SK-N-SH treated with all-trans-retinoic acid at 6 μM for 48 hours (cell line): ENCODE data around the gene C1QTNF2.

Source experiments
- ARNTL ChIP-seq: fragments of 450-650 bp; formaldehyde crosslinking; IDR thresholded peaks from 2 replicates; pipeline ENCODE4 v1.5.0; 2020; ENCODE audit warnings: low read depth, mild to moderate bottlenecking, moderate library complexity, borderline replicate concordance
- ESRRG ChIP-seq: fragments of 250-450 bp; sonication (Bioruptor Pico); IDR thresholded peaks from 2 replicates; pipeline ENCODE4 v1.6.1; 2021; ENCODE audit warnings: mild to moderate bottlenecking
- ISL1 ChIP-seq: fragments of 250-450 bp; sonication (Bioruptor Pico); IDR thresholded peaks from 2 replicates; pipeline ENCODE4 v2.1.2; 2022; ENCODE audit warnings: mild to moderate bottlenecking, moderate library complexity
- PATZ1 ChIP-seq: fragments of 250-450 bp; sonication (Bioruptor Pico); IDR thresholded peaks from 2 replicates; pipeline ENCODE4 v1.8.0; 2020; ENCODE audit warnings: mild to moderate bottlenecking, moderate library complexity, borderline replicate concordance
- POU6F1 ChIP-seq: fragments of 250-450 bp; sonication (Bioruptor Pico); IDR thresholded peaks from 2 replicates; pipeline ENCODE4 v1.8.0; 2021; ENCODE audit warnings: low read depth, mild to moderate bottlenecking, moderate library complexity, borderline replicate concordance
- RARB ChIP-seq: fragments of 250-450 bp; sonication (Bioruptor Pico); IDR thresholded peaks from 2 replicates; pipeline ENCODE4 v1.8.0; 2021; ENCODE audit warnings: mild to moderate bottlenecking, moderate library complexity
- SNAI2 ChIP-seq: fragments of 250-450 bp; sonication (Bioruptor Pico); IDR thresholded peaks from 2 replicates; pipeline ENCODE4 v1.5.0; 2020; ENCODE audit warnings: mild to moderate bottlenecking, moderate library complexity
- TCF4 ChIP-seq: fragments of 250-450 bp; sonication (Bioruptor Pico); IDR thresholded peaks from 2 replicates; pipeline ENCODE4 v1.8.0; 2021; ENCODE audit warnings: mild to moderate bottlenecking, moderate library complexity, borderline replicate concordance
- ZC3H10 ChIP-seq: fragments of 250-450 bp; sonication (Bioruptor Pico); IDR thresholded peaks from 2 replicates; pipeline ENCODE4 v1.5.1; 2021; ENCODE audit warnings: mild to moderate bottlenecking, moderate library complexity
- ZFP3 ChIP-seq: fragments of 250-450 bp; sonication (Bioruptor Pico); IDR thresholded peaks from 2 replicates; pipeline ENCODE4 v1.5.0; 2020; ENCODE audit warnings: mild to moderate bottlenecking, moderate library complexity
- ZFP30 ChIP-seq: fragments of 450-650 bp; formaldehyde crosslinking; IDR thresholded peaks from 2 replicates; pipeline ENCODE4 v1.5.0; 2022; ENCODE audit warnings: mild to moderate bottlenecking, moderate library complexity
- ZNF8 ChIP-seq: fragments of 450-650 bp; formaldehyde crosslinking; IDR thresholded peaks from 2 replicates; pipeline ENCODE4 v1.5.0; 2020; ENCODE audit warnings: mild to moderate bottlenecking, moderate library complexity
- TF ChIP-seq, protein P1 (sequence below): fragments of 250-450 bp; sonication (Bioruptor Pico); IDR thresholded peaks from 2 replicates; pipeline ENCODE4 v1.5.0; 2020; ENCODE audit warnings: mild to moderate bottlenecking, moderate library complexity

DNA sequence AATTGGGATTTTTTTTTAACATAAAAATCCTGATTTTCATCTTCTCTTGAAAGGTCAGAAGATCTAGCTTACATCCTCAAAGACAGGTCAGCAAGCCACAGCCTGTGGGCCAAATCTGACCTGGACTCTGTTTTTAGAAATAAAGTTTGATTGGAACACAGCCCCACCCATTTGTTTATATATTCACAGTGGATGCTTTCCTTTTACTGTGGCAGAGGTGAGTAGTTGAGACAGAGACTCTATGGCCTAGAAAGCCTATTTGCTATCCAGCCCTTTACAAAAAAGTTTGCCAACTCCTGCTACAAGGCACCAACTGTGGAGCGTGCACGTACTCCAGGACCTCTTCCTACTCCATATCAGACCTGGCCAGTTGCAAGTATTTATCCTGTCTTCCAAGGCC lies 44.7 kb downstream of the C1QTNF2 start:
- no peak for TF ChIP-seq POU6F1 (CRISPR knock-in tag)
- TF ChIP-seq RARB (CRISPR knock-in tag), result no peak
- TF ChIP-seq TCF4, result no peak
- TF ChIP-seq ZC3H10 (CRISPR knock-in tag), result no peak
- TF ChIP-seq SNAI2, result no peak
- no peak for TF ChIP-seq ARNTL (CRISPR knock-in tag)
- TF ChIP-seq ZFP30 (CRISPR knock-in tag), result no peak
- no peak for TF ChIP-seq PATZ1
- TF ChIP-seq ZNF8 (CRISPR knock-in tag), result no peak
- no peak for TF ChIP-seq ZFP3 (CRISPR knock-in tag)
- TF ChIP-seq, protein P1, sequence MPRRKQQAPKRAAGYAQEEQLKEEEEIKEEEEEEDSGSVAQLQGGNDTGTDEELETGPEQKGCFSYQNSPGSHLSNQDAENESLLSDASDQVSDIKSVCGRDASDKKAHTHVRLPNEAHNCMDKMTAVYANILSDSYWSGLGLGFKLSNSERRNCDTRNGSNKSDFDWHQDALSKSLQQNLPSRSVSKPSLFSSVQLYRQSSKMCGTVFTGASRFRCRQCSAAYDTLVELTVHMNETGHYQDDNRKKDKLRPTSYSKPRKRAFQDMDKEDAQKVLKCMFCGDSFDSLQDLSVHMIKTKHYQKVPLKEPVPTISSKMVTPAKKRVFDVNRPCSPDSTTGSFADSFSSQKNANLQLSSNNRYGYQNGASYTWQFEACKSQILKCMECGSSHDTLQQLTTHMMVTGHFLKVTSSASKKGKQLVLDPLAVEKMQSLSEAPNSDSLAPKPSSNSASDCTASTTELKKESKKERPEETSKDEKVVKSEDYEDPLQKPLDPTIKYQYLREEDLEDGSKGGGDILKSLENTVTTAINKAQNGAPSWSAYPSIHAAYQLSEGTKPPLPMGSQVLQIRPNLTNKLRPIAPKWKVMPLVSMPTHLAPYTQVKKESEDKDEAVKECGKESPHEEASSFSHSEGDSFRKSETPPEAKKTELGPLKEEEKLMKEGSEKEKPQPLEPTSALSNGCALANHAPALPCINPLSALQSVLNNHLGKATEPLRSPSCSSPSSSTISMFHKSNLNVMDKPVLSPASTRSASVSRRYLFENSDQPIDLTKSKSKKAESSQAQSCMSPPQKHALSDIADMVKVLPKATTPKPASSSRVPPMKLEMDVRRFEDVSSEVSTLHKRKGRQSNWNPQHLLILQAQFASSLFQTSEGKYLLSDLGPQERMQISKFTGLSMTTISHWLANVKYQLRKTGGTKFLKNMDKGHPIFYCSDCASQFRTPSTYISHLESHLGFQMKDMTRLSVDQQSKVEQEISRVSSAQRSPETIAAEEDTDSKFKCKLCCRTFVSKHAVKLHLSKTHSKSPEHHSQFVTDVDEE, result no peak
- TF ChIP-seq ISL1 (CRISPR knock-in tag), result no peak
- TF ChIP-seq ESRRG, result no peak
